Measurements from ENCODE around the gene ITIH5. TPM values are rescaled to one million over a fixed set of nuclear protein-coding genes. Genes with fewer than 3 reads are reported as not detected.
"Not testable (repeated sequence)": the region's sequence is repeated elsewhere in the genome, so short reads cannot be mapped to it uniquely, and the experiment has no call there.

Gene ITIH5
- total RNA-seq, 2 donors from 2014 or later, result 15.9 to 74.5 TPM

GRCh38 chr10:7657552-7657951, 9.2 kb downstream of the ITIH5 start:
- H3K27ac ChIP-seq, result no peak overlapping the region
- no peaks in the 10 kb centered on the region for H3K36me3 ChIP-seq
- H3K4me1 ChIP-seq (ENCODE audit: control insufficient read depth in 1 of 2, low read depth in 2 of 2), result peaks cover 6 to 13% of the 10 kb centered on the region in 2 donors
- H3K4me3 ChIP-seq, result no peak overlapping the region
- no peak for DNase-seq (ENCODE audit: low spot score)
- no peaks in the 10 kb centered on the region for H3K27me3 ChIP-seq (replicated peaks; ENCODE audit: insufficient read depth)
- ATAC-seq (ENCODE audit: insufficient number of reproducible peaks, low FRiP score, low read depth), result no peak
- H3K9me3 ChIP-seq, result no peaks in the 10 kb centered on the region
- TF ChIP-seq, protein P1, sequence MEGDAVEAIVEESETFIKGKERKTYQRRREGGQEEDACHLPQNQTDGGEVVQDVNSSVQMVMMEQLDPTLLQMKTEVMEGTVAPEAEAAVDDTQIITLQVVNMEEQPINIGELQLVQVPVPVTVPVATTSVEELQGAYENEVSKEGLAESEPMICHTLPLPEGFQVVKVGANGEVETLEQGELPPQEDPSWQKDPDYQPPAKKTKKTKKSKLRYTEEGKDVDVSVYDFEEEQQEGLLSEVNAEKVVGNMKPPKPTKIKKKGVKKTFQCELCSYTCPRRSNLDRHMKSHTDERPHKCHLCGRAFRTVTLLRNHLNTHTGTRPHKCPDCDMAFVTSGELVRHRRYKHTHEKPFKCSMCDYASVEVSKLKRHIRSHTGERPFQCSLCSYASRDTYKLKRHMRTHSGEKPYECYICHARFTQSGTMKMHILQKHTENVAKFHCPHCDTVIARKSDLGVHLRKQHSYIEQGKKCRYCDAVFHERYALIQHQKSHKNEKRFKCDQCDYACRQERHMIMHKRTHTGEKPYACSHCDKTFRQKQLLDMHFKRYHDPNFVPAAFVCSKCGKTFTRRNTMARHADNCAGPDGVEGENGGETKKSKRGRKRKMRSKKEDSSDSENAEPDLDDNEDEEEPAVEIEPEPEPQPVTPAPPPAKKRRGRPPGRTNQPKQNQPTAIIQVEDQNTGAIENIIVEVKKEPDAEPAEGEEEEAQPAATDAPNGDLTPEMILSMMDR (IDR thresholded peaks at IDR 0.05), result no peak

DNA sequence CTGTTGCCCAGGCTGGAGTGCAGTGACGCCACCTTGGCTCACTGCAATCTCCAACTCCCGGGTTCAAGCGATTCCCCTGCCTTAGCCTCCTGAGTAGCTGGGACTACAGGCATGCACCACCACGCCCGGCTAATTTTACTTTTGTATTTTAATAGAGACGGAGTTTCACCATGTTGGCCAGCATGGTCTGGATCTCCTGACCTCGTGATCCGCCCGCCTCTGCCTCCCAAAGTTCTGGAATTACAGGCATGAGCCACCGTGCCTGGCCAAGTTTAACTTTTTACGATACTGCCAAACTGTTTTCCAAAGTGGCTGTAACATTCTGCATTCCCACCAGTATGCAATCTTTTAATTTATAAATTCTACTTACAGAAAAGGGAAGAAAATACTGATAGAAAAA, 9.7 kb downstream of the ITIH5 start:
- DNase-seq (ENCODE audit: low spot score); H3K9me3 ChIP-seq; H3K4me3 ChIP-seq; H3K27ac ChIP-seq; H3K27me3 ChIP-seq (replicated peaks; ENCODE audit: insufficient read depth); ATAC-seq (ENCODE audit: insufficient number of reproducible peaks, low FRiP score, low read depth); H3K36me3 ChIP-seq: not testable (repeated sequence)
- H3K4me1 ChIP-seq (ENCODE audit: control insufficient read depth in 1 of 2, low read depth in 2 of 2), result peaks cover 6 to 13% of the 10 kb centered on the region in 2 donors

- no peaks in the 10 kb centered on the region for H3K36me3 ChIP-seq
- TF ChIP-seq, protein P1 (IDR thresholded peaks at IDR 0.05), result no peak
- no peak for ATAC-seq (ENCODE audit: insufficient number of reproducible peaks, low FRiP score, low read depth)
- H3K4me1 ChIP-seq (ENCODE audit: control insufficient read depth in 1 of 2, low read depth in 2 of 2), result peaks cover 0 to 8% of the 10 kb centered on the region in 2 donors
- no peak for DNase-seq (ENCODE audit: low spot score)
- H3K27ac ChIP-seq, result no peak overlapping the region
- H3K9me3 ChIP-seq, result no peaks in the 10 kb centered on the region
- H3K27me3 ChIP-seq (replicated peaks; ENCODE audit: insufficient read depth), result no peaks in the 10 kb centered on the region
- H3K4me3 ChIP-seq, result no peak overlapping the region
Observed at GRCh38 chr10:7651853-7652470, 14.8 kb downstream of the ITIH5 start.

- DNase-seq (ENCODE audit: low spot score), result no peak
- TF ChIP-seq, protein P1 (IDR thresholded peaks at IDR 0.05), result no peak
- no peaks in the 10 kb centered on the region for H3K36me3 ChIP-seq
- H3K27ac ChIP-seq, result no peak overlapping the region
- no peaks in the 10 kb centered on the region for H3K9me3 ChIP-seq
- peaks cover 0 to 8% of the 10 kb centered on the region in 2 donors for H3K4me1 ChIP-seq (ENCODE audit: control insufficient read depth in 1 of 2, low read depth in 2 of 2)
- no peak overlapping the region for H3K4me3 ChIP-seq
- H3K27me3 ChIP-seq (replicated peaks; ENCODE audit: insufficient read depth), result no peaks in the 10 kb centered on the region
- ATAC-seq (ENCODE audit: insufficient number of reproducible peaks, low FRiP score, low read depth), result peak; percentile 81
Observed at GRCh38 chr10:7649673-7650300, 17.0 kb downstream of the ITIH5 start.

DNA sequence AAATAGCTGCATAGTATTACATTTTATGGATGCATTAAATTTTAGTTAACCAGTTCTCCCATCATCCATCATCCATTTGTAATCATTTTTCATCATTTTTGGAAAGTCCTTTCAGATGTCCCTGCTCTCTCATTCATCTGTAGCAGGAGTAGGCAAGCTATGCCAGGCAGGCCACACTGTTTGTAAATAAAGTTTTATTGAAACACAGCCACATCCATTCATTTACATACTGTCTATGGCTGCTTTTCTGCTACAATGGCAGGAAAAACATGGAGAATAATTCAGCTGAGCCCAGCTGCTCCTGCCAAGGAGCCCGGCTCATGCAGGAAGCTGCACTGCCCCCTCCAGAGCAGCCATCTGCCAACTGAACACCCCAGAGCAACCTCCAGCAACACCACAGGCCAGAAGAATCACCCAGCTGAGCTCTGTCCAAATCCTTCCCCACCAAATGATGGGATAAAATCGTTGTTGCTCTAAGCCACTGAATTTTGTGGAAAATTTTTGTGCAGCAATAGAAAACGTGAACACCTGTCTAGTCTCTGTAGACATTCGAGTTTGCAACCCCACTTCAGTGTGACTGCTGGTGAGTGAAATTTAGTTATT, 19.6 kb downstream of the ITIH5 start:
- DNase-seq (ENCODE audit: low spot score) (no peak), ATAC-seq (ENCODE audit: insufficient number of reproducible peaks, low FRiP score, low read depth) (no peak)
- Histone ChIP-seq H3K27ac (no peak overlapping the region), H3K27me3 (replicated peaks; ENCODE audit: insufficient read depth) (no peaks in the 10 kb centered on the region), H3K4me1 (ENCODE audit: control insufficient read depth in 1 of 2, low read depth in 2 of 2) (peaks cover 0 to 8% of the 10 kb centered on the region in 2 donors), H3K4me3 (no peak overlapping the region), H3K9me3 (no peaks in the 10 kb centered on the region), H3K36me3 (no peaks in the 10 kb centered on the region)
- TF ChIP-seq, protein P1 (IDR thresholded peaks at IDR 0.05), result no peak

All from thoracic aorta (tissue), 2 donors.